Liver (tissue), 9 donors: Measurements from ENCODE around the gene CTNND1. TPM values are rescaled to one million over a fixed set of nuclear protein-coding genes. Genes with fewer than 3 reads are reported as not detected.
A peak's percentile ranks its signal among the peaks of the same experiment; 100 is the strongest.

ENCODE experiments used
- DNase-seq: peaks from one replicate; pipeline ENCODE4 v3.0.0-alpha.2; 2017; ENCODE audit warnings: low spot score
- H3K27ac ChIP-seq, 2 donors: one replicate each; pipeline ENCODE4 v1.7.0; 2013; ENCODE audit warnings: inconsistent platforms in 2 of 2, low read length in 2 of 2, control low read depth in 1 of 2, low read depth in 1 of 2, mild to moderate bottlenecking in 1 of 2
- H3K27me3 ChIP-seq, 4 donors: one replicate each; pipeline versions ENCODE4 v1.6.1 to v1.7.0; 2013; ENCODE audit warnings: low read length in 3 of 4, inconsistent platforms in 1 of 4, mild to moderate bottlenecking in 1 of 4, moderate library complexity in 1 of 4; ENCODE audit not compliant: control insufficient read depth in 4 of 4, insufficient read depth in 4 of 4
- H3K36me3 ChIP-seq, 4 donors: one replicate each; pipeline versions ENCODE4 v1.6.1 to v1.7.0; 2013; ENCODE audit warnings: low read length in 3 of 4, mild to moderate bottlenecking in 3 of 4, low read depth in 1 of 4, moderate library complexity in 1 of 4; ENCODE audit not compliant: control insufficient read depth in 4 of 4, insufficient read depth in 3 of 4
- H3K4me1 ChIP-seq, 4 donors: one replicate each; pipeline versions ENCODE4 v1.6.1 to v1.7.0; 2013; ENCODE audit warnings: low read length in 3 of 4, mild to moderate bottlenecking in 3 of 4, moderate library complexity in 1 of 4; ENCODE audit not compliant: control insufficient read depth in 4 of 4, insufficient read depth in 4 of 4
- H3K4me3 ChIP-seq, 3 donors: one replicate each; pipeline versions ENCODE4 v1.6.1 to v1.7.0; 2013; ENCODE audit warnings: low read length in 3 of 3, control low read depth in 1 of 3, low read depth in 1 of 3, mild to moderate bottlenecking in 1 of 3
- H3K9ac ChIP-seq, 2 donors: one replicate each; pipeline ENCODE4 v1.7.0; 2013; ENCODE audit warnings: low read length in 2 of 2, mild to moderate bottlenecking in 2 of 2, moderate library complexity in 2 of 2, control low read depth in 1 of 2, low read depth in 1 of 2
- H3K9me3 ChIP-seq, 4 donors: one replicate each; pipeline versions ENCODE4 v1.6.1 to v1.7.0; 2013; ENCODE audit warnings: low read length in 3 of 4; ENCODE audit not compliant: control insufficient read depth in 4 of 4
- EGR1 ChIP-seq, 2 donors: IDR thresholded peaks; 2 replicates each; pipeline ENCODE4 v1.6.1; 2016 to 2018; ENCODE audit warnings: antibody characterized with exemption in 2 of 2, low read depth in 2 of 2
- FOXA2 ChIP-seq: IDR thresholded peaks from 2 replicates; pipeline ENCODE4 v1.6.1; 2016; ENCODE audit warnings: antibody characterized with exemption
- GABPA ChIP-seq, 2 donors: IDR thresholded peaks in 1 of 2; conservative IDR thresholded peaks in 1 of 2; 2 replicates each; pipeline ENCODE4 v1.6.1; 2016; ENCODE audit warnings: antibody characterized with exemption in 2 of 2, mild to moderate bottlenecking in 1 of 2, moderate library complexity in 1 of 2
- HNF4A ChIP-seq, 2 donors: conservative IDR thresholded peaks; 2 replicates each; pipeline ENCODE4 v1.6.1; 2016; ENCODE audit warnings: antibody characterized with exemption in 2 of 2, mild to moderate bottlenecking in 2 of 2
- HNF4G ChIP-seq: IDR thresholded peaks from 2 replicates; pipeline ENCODE4 v1.6.1; 2016; ENCODE audit warnings: antibody characterized with exemption
- JUND ChIP-seq, 2 donors: IDR thresholded peaks; 2 replicates each; pipeline ENCODE4 v1.6.1; 2016; ENCODE audit warnings: antibody characterized with exemption in 2 of 2
- NR2F2 ChIP-seq: IDR thresholded peaks from 2 replicates; pipeline ENCODE4 v1.6.1; 2016; ENCODE audit warnings: antibody characterized with exemption
- RAD21 ChIP-seq, 2 donors: IDR thresholded peaks; 2 replicates each; pipeline ENCODE4 v1.6.1; 2016; ENCODE audit warnings: antibody characterized with exemption in 2 of 2, mild to moderate bottlenecking in 2 of 2
- RXRA ChIP-seq, 2 donors: IDR thresholded peaks; 2 replicates each; pipeline ENCODE4 v1.6.1; 2017 to 2018; ENCODE audit warnings: antibody characterized with exemption in 2 of 2, mild to moderate bottlenecking in 1 of 2
- polyA plus RNA-seq, 2 donors: library from polyadenylated mRNA; stranded (reverse) in 1 of 2; unstranded in 1 of 2; fragments of 200-250 nt in 1 of 2; fragments of >200 nt in 1 of 2; fragmentation: Nextera tagmentation in 1 of 2; extraction: Ambion mirVana in 1 of 2; gene quantifications; one replicate each; pipeline versions ENCODE4 v1.2.1 to v1.2.3, GENCODE V29; 2013 to 2015
- total RNA-seq, 2 donors: library from RNA; depleted of rRNA; stranded (reverse); fragments of >200 nt; gene quantifications; one replicate each; pipeline ENCODE4 v1.2.3, GENCODE V29; 2014
- TF ChIP-seq, protein P1 (sequence below): fragments of 150-350 bp; IDR thresholded peaks from 2 replicates; pipeline ENCODE4 v1.5.1; 2017; ENCODE audit warnings: improper control_type of control experiment, low read depth, low read length; ENCODE audit not compliant: missing input control
- TF ChIP-seq, protein P2 (sequence below): IDR thresholded peaks from 2 replicates; pipeline ENCODE4 v1.6.1; 2016; ENCODE audit warnings: antibody characterized with exemption
- TF ChIP-seq, protein P3 (sequence below): IDR thresholded peaks from 2 replicates; pipeline ENCODE4 v1.6.1; 2016; ENCODE audit warnings: antibody characterized with exemption
- TF ChIP-seq, protein P4 (sequence below): IDR thresholded peaks from 2 replicates; pipeline ENCODE4 v1.6.1; 2016; ENCODE audit warnings: antibody characterized with exemption, mild to moderate bottlenecking
- TF ChIP-seq, protein P5 (sequence below): IDR thresholded peaks from 2 replicates; pipeline ENCODE4 v1.6.1; 2016; ENCODE audit warnings: antibody characterized with exemption
- donor health status: healthy.
- donor health status: healthy.
- donor health status: healthy.
- donor health status: healthy.
- donor health status: healthy.

Gene CTNND1
- total and polyA plus RNA-seq, 4 donors, result 21.5 to 97.1 (median 58.0) TPM

DNA sequence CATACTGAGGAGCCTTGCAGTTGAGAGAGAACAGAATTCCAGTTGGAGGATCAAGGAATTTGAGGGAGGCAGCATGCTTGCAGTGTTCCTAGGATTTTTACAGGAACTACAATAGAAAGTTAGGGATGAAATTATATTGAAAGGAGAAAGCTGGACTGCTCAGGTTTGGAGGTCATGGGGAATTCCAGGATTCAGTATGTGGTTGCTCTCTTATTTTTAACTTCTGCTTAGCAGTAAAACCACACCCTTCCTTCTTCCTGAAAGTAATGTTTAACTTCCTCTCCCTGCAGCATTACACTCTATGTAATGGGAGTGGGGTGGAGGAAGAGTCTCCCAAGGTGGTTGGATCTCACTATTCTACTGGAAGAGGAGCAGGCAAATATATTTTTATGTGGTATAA lies 31.3 kb downstream of the CTNND1 start:
- H3K36me3 ChIP-seq, result peaks cover 7 to 29% (median 18%) of the 10 kb centered on the region in 4 donors
- DNase-seq, result no peak
- no peaks in the 10 kb centered on the region for H3K27me3 ChIP-seq
- H3K4me1 ChIP-seq, result peaks cover 11 to 39% (median 31%) of the 10 kb centered on the region in 4 donors
- no peak for TF ChIP-seq RAD21 (IDR thresholded peaks at IDR 0.05)
- TF ChIP-seq, protein P1, sequence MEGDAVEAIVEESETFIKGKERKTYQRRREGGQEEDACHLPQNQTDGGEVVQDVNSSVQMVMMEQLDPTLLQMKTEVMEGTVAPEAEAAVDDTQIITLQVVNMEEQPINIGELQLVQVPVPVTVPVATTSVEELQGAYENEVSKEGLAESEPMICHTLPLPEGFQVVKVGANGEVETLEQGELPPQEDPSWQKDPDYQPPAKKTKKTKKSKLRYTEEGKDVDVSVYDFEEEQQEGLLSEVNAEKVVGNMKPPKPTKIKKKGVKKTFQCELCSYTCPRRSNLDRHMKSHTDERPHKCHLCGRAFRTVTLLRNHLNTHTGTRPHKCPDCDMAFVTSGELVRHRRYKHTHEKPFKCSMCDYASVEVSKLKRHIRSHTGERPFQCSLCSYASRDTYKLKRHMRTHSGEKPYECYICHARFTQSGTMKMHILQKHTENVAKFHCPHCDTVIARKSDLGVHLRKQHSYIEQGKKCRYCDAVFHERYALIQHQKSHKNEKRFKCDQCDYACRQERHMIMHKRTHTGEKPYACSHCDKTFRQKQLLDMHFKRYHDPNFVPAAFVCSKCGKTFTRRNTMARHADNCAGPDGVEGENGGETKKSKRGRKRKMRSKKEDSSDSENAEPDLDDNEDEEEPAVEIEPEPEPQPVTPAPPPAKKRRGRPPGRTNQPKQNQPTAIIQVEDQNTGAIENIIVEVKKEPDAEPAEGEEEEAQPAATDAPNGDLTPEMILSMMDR, result no peak
- TF ChIP-seq EGR1 (IDR thresholded peaks at IDR 0.05; ENCODE audit: low read depth in 2 of 2), result no peak
- no peak for TF ChIP-seq HNF4A (conservative IDR thresholded peaks at IDR 0.05)
- TF ChIP-seq NR2F2, result no peak
- no peak for TF ChIP-seq JUND (IDR thresholded peaks at IDR 0.05)
- no peak for TF ChIP-seq GABPA (IDR thresholded peaks at IDR 0.05 in 1 of 2, conservative IDR thresholded peaks at IDR 0.05 in 1 of 2)
- TF ChIP-seq, protein P2, sequence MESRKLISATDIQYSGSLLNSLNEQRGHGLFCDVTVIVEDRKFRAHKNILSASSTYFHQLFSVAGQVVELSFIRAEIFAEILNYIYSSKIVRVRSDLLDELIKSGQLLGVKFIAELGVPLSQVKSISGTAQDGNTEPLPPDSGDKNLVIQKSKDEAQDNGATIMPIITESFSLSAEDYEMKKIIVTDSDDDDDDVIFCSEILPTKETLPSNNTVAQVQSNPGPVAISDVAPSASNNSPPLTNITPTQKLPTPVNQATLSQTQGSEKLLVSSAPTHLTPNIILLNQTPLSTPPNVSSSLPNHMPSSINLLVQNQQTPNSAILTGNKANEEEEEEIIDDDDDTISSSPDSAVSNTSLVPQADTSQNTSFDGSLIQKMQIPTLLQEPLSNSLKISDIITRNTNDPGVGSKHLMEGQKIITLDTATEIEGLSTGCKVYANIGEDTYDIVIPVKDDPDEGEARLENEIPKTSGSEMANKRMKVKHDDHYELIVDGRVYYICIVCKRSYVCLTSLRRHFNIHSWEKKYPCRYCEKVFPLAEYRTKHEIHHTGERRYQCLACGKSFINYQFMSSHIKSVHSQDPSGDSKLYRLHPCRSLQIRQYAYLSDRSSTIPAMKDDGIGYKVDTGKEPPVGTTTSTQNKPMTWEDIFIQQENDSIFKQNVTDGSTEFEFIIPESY, result no peak
- TF ChIP-seq, protein P3, sequence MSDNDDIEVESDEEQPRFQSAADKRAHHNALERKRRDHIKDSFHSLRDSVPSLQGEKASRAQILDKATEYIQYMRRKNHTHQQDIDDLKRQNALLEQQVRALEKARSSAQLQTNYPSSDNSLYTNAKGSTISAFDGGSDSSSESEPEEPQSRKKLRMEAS, result no peak
- TF ChIP-seq RXRA (IDR thresholded peaks at IDR 0.05), result no peak
- TF ChIP-seq, protein P4, sequence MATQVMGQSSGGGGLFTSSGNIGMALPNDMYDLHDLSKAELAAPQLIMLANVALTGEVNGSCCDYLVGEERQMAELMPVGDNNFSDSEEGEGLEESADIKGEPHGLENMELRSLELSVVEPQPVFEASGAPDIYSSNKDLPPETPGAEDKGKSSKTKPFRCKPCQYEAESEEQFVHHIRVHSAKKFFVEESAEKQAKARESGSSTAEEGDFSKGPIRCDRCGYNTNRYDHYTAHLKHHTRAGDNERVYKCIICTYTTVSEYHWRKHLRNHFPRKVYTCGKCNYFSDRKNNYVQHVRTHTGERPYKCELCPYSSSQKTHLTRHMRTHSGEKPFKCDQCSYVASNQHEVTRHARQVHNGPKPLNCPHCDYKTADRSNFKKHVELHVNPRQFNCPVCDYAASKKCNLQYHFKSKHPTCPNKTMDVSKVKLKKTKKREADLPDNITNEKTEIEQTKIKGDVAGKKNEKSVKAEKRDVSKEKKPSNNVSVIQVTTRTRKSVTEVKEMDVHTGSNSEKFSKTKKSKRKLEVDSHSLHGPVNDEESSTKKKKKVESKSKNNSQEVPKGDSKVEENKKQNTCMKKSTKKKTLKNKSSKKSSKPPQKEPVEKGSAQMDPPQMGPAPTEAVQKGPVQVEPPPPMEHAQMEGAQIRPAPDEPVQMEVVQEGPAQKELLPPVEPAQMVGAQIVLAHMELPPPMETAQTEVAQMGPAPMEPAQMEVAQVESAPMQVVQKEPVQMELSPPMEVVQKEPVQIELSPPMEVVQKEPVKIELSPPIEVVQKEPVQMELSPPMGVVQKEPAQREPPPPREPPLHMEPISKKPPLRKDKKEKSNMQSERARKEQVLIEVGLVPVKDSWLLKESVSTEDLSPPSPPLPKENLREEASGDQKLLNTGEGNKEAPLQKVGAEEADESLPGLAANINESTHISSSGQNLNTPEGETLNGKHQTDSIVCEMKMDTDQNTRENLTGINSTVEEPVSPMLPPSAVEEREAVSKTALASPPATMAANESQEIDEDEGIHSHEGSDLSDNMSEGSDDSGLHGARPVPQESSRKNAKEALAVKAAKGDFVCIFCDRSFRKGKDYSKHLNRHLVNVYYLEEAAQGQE, result no peak
- TF ChIP-seq, protein P5, sequence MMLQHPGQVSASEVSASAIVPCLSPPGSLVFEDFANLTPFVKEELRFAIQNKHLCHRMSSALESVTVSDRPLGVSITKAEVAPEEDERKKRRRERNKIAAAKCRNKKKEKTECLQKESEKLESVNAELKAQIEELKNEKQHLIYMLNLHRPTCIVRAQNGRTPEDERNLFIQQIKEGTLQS, result no peak
- TF ChIP-seq HNF4G, result no peak
- TF ChIP-seq FOXA2, result no peak
- no peaks in the 10 kb centered on the region for H3K9me3 ChIP-seq
- no peak overlapping the region for H3K4me3 ChIP-seq
- H3K9ac ChIP-seq, result no peak overlapping the region
- H3K27ac ChIP-seq, result peak overlapping the region in 1 of 2 donors; percentile 28
